Stimulated activated effector memory CD8-positive, alpha-beta T cell treated with anti-CD3 and anti-CD28 coated beads, Interleukin-12 subunit alpha, Interleukin-12 subunit beta, amount 100 ng/mL, for 72 hours (primary cell): ENCODE measurements around the gene TTC21B.

Experiments used
- ATAC-seq: fragments of 150-1000 bp; cut with Tn5 transposase; 2 replicates; pipeline ENCODE4 v1.10.0; 2021
- DNase-seq, 2 donors: peaks; one replicate each; pipeline ENCODE4 v3.0.0; 2021 to 2022; ENCODE audit warnings: low spot score in 2 of 2
- H3K27ac Mint-ChIP-seq: one replicate; pipeline ENCODE4 v1.8.0; 2022; ENCODE audit warnings: mild to moderate bottlenecking, mixed read lengths
- H3K36me3 Mint-ChIP-seq: one replicate; pipeline ENCODE4 v1.8.0; 2022; ENCODE audit warnings: mild to moderate bottlenecking, mixed read lengths
- H3K4me1 Mint-ChIP-seq: one replicate; pipeline ENCODE4 v1.8.0; 2022; ENCODE audit warnings: mixed read lengths
- H3K4me3 Mint-ChIP-seq: one replicate; pipeline ENCODE4 v1.8.0; 2022; ENCODE audit warnings: mild to moderate bottlenecking, mixed read lengths
- H3K9me3 Mint-ChIP-seq: one replicate; pipeline ENCODE4 v1.8.0; 2022; ENCODE audit warnings: mixed read lengths

Gene TTC21B

DNA sequence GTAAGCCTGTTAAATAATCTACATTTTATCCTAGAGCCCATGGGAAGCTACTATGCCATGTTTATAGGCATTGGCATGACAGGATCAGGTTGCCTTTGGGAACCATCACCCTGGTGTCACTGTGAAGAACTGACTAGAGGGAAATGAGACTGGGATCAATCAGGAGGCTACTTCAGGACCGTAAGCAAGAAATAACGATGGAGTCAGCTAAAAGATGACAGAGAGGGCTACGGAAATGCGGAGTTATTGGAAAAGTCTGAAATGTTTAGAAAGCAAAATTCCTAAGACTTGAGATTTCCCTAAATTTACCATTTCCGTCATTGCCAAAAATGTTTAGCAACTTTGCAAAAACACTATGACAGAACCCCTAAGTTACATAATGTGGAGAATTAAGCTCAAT is 50.2 kb downstream of the TTC21B start:
- Mint-ChIP-seq H3K4me1 (peaks cover 9% of the 10 kb centered on the region), H3K27ac (no peak overlapping the region)
- DNase-seq: no peak

DNA sequence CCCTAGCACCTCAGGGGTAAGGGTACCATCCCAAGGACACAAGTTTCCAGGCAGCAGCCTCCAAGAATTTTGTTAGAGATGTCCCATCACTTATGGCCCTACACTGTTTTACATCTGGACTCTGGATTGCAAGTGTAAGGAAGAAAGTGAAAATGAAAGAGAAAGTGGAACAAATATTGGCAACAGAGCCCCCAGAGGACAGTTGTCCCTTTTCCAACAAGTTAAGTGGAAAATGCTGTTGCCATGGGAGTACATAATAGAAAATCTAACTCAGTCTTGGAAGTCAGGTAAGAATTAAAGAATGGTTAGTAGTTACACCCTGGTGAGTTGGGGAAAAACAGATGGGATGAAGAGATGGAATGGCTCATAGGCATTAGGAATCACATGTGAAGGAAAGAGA is 50.6 kb downstream of the TTC21B start:
- no peak for DNase-seq
- H3K9me3 Mint-ChIP-seq: no peaks in the 10 kb centered on the region
- peaks cover 86% of the 10 kb centered on the region for H3K36me3 Mint-ChIP-seq
- H3K4me3 Mint-ChIP-seq: peak overlapping the region; percentile 26
- H3K27ac Mint-ChIP-seq: peak overlapping the region; percentile 30
- H3K4me1 Mint-ChIP-seq: peaks cover 12% of the 10 kb centered on the region
- ATAC-seq: no peak

More for the DNA sequence above, 50.2 kb downstream of the TTC21B start:
- Mint-ChIP-seq H3K4me3 (peak overlapping the region; percentile 26), H3K9me3 (no peaks in the 10 kb centered on the region), H3K36me3 (peaks cover 81% of the 10 kb centered on the region)
- no peak for ATAC-seq

DNA sequence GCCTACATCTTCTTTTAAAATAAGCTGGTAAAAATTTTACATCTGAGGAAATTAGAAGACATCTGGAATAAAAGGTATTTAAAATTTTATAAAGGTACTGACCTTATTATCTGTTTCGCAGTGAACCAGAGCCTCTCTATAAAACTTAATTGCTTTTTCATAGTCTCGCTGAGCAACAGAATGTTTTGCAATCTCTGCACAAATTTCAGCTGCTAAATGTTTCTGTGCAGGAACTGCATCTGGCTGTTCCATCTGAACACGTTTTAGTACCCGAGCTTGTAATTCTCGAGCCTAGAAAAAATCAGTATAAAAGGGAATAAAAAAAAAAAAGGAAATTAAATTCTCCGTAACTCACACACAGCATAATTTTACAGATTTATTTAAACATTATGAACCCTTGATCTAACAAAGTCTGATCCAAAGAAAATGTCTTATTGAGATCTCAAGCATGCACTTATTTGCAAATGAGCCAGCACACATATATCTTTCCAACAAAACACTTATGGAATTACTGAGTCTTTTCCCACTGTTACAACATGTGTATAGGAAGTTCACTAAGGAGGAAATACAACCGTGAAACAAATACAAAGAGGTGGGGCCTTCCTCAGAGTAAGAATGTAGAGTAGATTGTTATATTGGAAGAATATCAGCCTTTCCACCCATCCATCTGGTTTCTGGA is 51.8 kb downstream of the TTC21B start:
- H3K9me3 Mint-ChIP-seq: no peaks in the 10 kb centered on the region
- peaks cover 15% of the 10 kb centered on the region for H3K4me1 Mint-ChIP-seq
- H3K36me3 Mint-ChIP-seq: peaks cover 87% of the 10 kb centered on the region
- H3K27ac Mint-ChIP-seq: no peak overlapping the region
- ATAC-seq: no peak
- no peak for DNase-seq
- no peak overlapping the region for H3K4me3 Mint-ChIP-seq

DNA sequence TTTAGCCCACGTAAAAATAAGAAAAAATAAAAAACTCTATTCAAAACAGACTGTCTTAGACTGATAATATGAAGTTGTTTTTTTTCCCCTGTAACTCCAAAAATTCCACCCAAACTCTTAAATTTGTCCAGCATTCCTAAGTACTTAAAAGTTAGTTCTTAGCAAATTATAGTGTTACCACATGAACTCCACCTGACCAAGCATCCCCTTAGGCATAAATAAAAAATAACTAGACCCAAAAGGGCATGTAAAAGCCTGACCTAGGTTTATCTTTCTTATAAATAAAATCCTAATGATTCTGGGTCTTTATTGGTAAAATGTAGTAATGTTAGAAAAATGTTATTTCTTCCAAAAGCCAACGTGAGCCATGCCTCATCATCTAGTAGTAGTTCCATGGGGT is 54.3 kb downstream of the TTC21B start:
- H3K4me1 Mint-ChIP-seq: peaks cover 15% of the 10 kb centered on the region
- no peak overlapping the region for H3K4me3 Mint-ChIP-seq
- peaks cover 85% of the 10 kb centered on the region for H3K36me3 Mint-ChIP-seq
- H3K9me3 Mint-ChIP-seq: no peaks in the 10 kb centered on the region
- no peak for DNase-seq
- no peak overlapping the region for H3K27ac Mint-ChIP-seq
- ATAC-seq: no peak

DNA sequence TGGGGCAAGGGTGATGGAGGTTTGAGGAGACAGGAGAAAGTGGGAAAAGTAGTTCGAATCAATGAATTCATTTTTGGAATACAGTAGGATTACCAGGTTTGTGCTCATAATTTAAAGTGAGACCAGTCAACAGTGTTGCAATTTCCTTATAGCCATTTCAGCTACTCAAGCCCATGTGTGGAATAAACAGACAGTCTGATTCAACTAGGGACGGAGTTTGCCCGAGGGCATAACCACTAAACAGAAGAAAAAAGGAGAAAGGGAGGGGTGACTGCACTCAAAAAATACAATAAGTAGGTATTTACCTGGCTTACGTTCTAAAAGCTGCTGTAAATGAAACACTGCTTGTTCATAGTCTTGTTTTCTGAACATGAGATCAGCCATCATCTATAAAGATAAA is 55.2 kb downstream of the TTC21B start:
- no peaks in the 10 kb centered on the region for H3K9me3 Mint-ChIP-seq
- H3K36me3 Mint-ChIP-seq: peaks cover 93% of the 10 kb centered on the region
- no peak overlapping the region for H3K4me3 Mint-ChIP-seq
- H3K4me1 Mint-ChIP-seq: peaks cover 14% of the 10 kb centered on the region
- ATAC-seq (no peak), DNase-seq (no peak)
- H3K27ac Mint-ChIP-seq: no peak overlapping the region

DNA sequence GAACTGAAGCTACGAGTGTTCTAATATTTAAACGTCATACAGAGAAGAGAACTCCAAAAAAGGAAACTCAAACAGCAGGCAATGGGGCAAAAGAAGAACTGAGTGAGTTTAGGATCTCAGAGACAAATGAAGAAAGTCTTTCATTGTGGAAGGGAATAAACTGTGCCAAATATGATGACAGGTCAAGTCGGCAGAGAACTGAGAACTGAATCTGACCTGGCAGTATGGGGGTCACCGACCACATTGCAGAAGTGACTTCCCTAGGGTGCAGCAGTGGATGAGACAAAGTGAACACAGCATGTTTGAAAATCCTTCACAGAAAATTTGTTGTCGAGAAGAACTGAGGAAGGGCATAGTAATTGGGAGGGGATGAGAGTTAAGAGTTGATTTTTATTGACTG is 55.9 kb downstream of the TTC21B start:
- H3K9me3 Mint-ChIP-seq: no peaks in the 10 kb centered on the region

DNA sequence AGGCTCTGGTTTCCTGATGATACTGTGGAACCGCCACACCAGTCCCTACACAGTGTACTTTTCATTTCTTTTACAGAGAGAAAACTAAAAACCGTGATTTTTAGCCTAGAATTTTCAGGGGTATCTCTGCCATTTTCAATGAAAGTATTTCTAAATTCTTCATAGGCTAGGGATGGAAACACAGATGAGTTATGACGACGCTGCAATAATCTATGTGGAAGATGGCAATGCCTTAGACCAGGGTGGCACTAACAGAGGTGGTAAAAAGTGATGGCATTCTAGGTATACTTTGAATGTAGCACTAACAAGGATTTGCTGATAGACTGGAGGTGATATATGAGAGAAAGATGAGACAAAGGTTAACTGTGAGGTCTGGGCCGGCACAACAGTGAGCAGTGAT is 56.5 kb downstream of the TTC21B start:
- DNase-seq (no peak), ATAC-seq (no peak)
- H3K4me3 Mint-ChIP-seq: no peak overlapping the region
- peaks cover 94% of the 10 kb centered on the region for H3K36me3 Mint-ChIP-seq
- peak overlapping the region; percentile 27 for H3K27ac Mint-ChIP-seq
- H3K9me3 Mint-ChIP-seq: no peaks in the 10 kb centered on the region
- peaks cover 6% of the 10 kb centered on the region for H3K4me1 Mint-ChIP-seq

More for the DNA sequence above, 55.9 kb downstream of the TTC21B start:
- DNase-seq (no peak), ATAC-seq (no peak)
- H3K36me3 Mint-ChIP-seq: peaks cover 90% of the 10 kb centered on the region
- no peak overlapping the region for H3K4me3 Mint-ChIP-seq
- H3K27ac Mint-ChIP-seq: peak overlapping the region; percentile 27
- peaks cover 8% of the 10 kb centered on the region for H3K4me1 Mint-ChIP-seq

DNA sequence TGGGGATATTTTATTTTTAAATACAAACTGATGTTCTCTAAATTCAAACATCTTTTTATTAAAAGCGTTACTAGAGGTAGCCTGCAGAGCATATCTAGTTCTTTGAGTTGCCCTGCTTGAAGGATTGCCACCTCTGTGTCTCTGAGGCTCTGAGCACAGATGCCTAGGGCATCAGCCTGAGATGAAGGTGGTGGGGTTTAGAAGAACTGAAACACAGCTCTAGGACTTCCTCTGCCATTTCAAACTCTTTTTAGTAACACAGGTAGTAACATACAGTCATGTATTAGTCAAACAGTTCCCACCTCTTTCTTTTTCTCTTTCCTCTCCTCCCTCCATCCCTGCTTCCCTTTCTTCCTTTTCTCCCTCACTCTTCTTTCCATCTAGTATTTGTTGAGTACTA is 57.6 kb downstream of the TTC21B start:
- Mint-ChIP-seq H3K9me3 (no peaks in the 10 kb centered on the region), H3K36me3 (peaks cover 90% of the 10 kb centered on the region), H3K4me1 (peaks cover 6% of the 10 kb centered on the region), H3K27ac (no peak overlapping the region), H3K4me3 (no peak overlapping the region)
- no peak for DNase-seq
- ATAC-seq: no peak

DNA sequence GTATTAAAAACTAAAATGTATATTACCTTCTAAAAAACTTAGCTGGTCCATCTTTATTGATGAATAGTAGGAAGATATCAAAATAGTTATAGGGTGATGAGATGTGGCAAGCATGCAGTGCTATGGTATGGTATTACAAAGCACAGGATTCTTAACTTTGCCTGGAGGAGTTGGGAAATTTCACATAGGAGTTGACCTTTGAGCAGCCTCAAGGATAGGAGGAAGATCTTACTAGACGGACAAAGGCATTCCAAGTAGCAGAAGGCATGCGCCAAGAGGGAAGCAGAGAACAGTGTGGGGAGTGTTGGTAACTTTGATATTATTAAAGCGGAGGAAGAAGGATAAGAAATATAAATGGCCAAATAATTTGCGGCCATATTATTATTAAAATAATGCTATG is 60.0 kb downstream of the TTC21B start:
- H3K36me3 Mint-ChIP-seq: peaks cover 84% of the 10 kb centered on the region
- H3K4me3 Mint-ChIP-seq: no peak overlapping the region
- ATAC-seq (no peak), DNase-seq (no peak)
- H3K4me1 Mint-ChIP-seq: peaks cover 6% of the 10 kb centered on the region
- H3K9me3 Mint-ChIP-seq: no peaks in the 10 kb centered on the region
- no peak overlapping the region for H3K27ac Mint-ChIP-seq

DNA sequence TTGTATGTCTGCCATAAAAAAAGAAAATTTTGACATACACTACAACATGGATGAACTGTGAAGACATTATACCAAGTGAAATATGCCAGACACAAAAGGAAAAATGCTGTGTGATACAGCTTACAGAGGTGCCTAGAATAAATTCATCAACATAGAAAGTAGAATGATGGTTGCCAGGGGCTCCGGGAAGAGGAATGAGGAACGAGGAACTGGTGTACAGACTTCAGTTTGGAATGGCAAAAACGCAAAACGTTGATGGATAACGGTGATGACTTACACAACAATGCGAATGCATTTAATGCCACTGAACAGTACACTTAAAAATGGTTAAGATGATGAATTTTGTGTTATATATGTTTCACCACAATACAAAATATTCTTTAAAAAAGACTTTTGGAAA is 61.0 kb downstream of the TTC21B start:
- ATAC-seq (no peak), DNase-seq (no peak)
- Mint-ChIP-seq H3K4me1 (no peaks in the 10 kb centered on the region), H3K36me3 (peaks cover 79% of the 10 kb centered on the region), H3K4me3 (no peak overlapping the region), H3K9me3 (no peaks in the 10 kb centered on the region), H3K27ac (no peak overlapping the region)

DNA sequence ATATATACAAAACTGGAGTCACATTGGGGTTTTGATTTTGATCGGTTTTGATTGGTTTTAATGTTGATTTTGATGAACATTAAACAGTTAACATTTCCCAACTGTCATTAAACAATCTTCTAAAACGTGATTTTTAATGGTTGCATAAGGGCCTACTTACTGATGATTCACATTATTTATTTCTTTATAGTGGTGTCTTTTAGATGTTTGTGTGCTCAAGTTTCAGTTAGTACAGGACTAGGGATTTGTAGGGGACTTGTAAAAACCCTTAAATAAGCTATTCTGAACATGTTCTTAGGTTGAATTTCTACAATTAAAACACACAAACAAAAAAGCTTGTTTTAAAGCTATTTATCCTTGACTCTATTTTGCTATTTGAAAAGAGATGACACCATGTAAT is 61.6 kb downstream of the TTC21B start:
- no peak for DNase-seq
- H3K4me1 Mint-ChIP-seq: no peaks in the 10 kb centered on the region
- H3K9me3 Mint-ChIP-seq: no peaks in the 10 kb centered on the region
- H3K4me3 Mint-ChIP-seq: no peak overlapping the region
- H3K27ac Mint-ChIP-seq: no peak overlapping the region
- H3K36me3 Mint-ChIP-seq: peaks cover 79% of the 10 kb centered on the region
- no peak for ATAC-seq

DNA sequence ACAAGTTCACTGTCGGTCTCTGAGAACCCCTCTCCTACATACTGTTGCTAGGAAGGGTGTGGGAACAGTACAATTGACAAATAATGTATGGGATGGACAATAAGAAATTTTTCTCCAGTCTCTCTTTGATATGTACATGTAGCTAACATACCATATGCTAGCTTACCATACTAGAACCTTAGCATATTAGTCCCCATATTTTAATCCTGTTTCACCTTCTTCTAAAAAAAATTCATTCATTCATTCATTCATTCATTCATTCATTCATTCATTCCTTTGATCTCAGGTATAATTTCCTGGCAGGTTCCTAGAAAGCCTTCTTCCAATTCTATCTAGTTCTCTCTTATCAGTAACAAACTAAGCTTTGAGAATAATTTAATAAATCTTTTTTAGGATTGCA is 62.2 kb downstream of the TTC21B start:
- peaks cover 79% of the 10 kb centered on the region for H3K36me3 Mint-ChIP-seq
- ATAC-seq (no peak), DNase-seq (no peak)
- H3K9me3 Mint-ChIP-seq: no peaks in the 10 kb centered on the region
- no peaks in the 10 kb centered on the region for H3K4me1 Mint-ChIP-seq
- H3K27ac Mint-ChIP-seq: no peak overlapping the region
- H3K4me3 Mint-ChIP-seq: no peak overlapping the region

DNA sequence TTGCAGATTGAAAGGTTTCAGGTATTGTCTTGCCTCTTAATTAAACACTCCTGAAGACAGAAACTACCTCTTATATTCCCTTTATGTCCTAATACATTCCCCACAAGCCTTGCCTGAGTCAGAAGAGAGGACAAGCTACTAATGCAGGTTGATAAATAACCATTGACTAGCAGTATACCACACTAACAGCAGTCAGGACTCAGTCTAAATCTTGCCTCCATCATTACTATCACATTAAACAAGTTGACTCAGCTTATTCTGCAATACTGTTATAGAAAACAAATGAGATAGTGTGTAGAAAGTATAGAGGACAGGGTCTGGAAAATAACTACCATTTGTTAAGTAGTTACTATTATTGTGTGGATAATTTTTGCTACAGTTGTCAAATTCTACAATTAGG is 63.8 kb downstream of the TTC21B start:
- no peak overlapping the region for H3K27ac Mint-ChIP-seq
- peaks cover 70% of the 10 kb centered on the region for H3K36me3 Mint-ChIP-seq
- no peaks in the 10 kb centered on the region for H3K9me3 Mint-ChIP-seq
- DNase-seq: no peak
- ATAC-seq: no peak
- no peak overlapping the region for H3K4me3 Mint-ChIP-seq
- no peaks in the 10 kb centered on the region for H3K4me1 Mint-ChIP-seq

DNA sequence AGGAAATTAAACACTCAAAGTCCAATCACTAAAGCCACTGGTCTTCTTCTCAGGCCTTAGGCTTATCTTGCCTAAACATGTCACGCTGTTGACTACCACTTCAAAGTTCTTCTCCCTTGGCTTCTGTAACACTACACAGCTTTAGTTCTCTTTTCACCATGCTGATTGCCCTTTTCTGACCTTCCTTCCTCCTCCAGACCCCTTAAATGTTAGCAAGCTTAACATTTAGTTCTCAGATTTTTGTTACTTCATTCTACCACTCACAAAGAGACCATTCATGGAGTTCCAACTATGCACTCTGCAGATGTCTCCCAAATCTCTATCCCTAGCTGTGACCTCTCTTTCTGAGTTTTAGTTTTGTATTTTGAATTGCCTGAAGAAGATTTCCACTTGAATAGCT is 64.4 kb downstream of the TTC21B start:
- H3K9me3 Mint-ChIP-seq: no peaks in the 10 kb centered on the region
- ATAC-seq (no peak), DNase-seq (no peak)
- peaks cover 66% of the 10 kb centered on the region for H3K36me3 Mint-ChIP-seq
- H3K27ac Mint-ChIP-seq: no peak overlapping the region
- no peak overlapping the region for H3K4me3 Mint-ChIP-seq
- H3K4me1 Mint-ChIP-seq: no peaks in the 10 kb centered on the region

DNA sequence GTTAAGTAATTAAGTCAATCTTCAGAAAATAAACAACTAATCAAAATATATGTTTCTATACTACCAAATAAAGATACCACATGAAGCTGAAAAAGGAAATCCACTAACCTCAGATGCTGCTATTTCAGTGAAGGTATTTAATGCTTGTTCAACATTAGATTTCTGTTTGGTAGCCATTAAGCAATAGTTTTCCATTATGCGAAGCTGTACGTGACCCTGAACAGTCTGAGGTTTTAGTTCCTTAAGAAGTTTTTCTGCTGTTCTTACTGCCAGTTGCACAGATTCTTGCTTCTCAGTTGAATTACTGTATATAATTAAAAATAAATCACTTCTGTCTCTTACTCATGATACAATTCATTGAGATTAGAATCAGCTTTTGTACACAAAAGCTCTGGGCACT is 65.4 kb downstream of the TTC21B start:
- Mint-ChIP-seq H3K36me3 (peaks cover 66% of the 10 kb centered on the region), H3K9me3 (no peaks in the 10 kb centered on the region)
- ATAC-seq: no peak

DNA sequence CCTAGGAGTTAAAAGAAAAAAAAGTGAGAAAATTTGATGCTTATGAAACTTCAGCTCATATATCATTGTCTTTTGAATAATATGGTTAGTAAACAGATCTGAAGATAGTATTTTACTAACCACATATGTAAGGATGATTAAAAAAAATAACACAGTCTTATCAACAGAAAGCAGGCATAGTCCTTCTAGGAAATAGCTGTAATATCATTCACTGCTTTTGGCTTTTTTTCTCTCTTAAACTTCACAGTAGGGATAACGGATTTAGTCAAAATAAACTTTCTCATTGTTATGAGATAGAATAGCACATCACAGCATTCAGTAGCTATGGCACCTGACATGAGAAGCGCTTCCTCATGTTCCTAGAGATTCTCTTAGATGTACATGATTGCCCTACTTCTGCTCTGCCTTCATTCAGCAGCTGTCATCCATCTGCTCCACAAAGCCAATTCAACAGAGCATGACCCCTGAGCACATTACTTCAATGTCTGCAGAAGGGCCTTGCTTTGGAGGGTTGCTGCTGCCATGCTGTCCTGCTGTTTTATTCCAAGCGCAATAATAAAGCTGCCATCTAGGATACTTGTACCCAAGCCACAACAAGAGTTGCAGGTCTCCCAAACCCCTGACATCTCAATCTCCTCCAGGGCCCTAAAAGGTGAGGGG is 67.0 kb downstream of the TTC21B start:
- DNase-seq: no peak

More for the DNA sequence above, 65.4 kb downstream of the TTC21B start:
- Mint-ChIP-seq H3K4me3 (no peak overlapping the region), H3K4me1 (no peaks in the 10 kb centered on the region), H3K27ac (no peak overlapping the region)
- DNase-seq: no peak

More for the DNA sequence above, 67.0 kb downstream of the TTC21B start:
- Mint-ChIP-seq H3K36me3 (peaks cover 71% of the 10 kb centered on the region), H3K27ac (no peak overlapping the region), H3K4me1 (no peaks in the 10 kb centered on the region), H3K4me3 (no peak overlapping the region), H3K9me3 (no peaks in the 10 kb centered on the region)
- no peak for ATAC-seq
